Vagina (tissue), 2 donors: ENCODE data around the gene MEN1.

ENCODE experiments used
- POLR2A ChIP-seq, 2 donors: fragments of 450-650 bp; IDR thresholded peaks; one replicate each; pipeline ENCODE4 v1.6.1; 2017; ENCODE audit warnings: antibody characterized with exemption in 2 of 2, mild to moderate bottlenecking in 2 of 2, moderate library complexity in 2 of 2
- POLR2AphosphoS5 ChIP-seq, 2 donors: sonication (generic); formaldehyde crosslinking; IDR thresholded peaks; one replicate each; pipeline ENCODE4 v1.9.0; 2017; ENCODE audit warnings: antibody characterized with exemption in 2 of 2, mild to moderate bottlenecking in 2 of 2, low read depth in 1 of 2; ENCODE audit not compliant: insufficient read depth in 1 of 2
- TF ChIP-seq, protein P1 (sequence below), 3 experiments: fragments of 450-650 bp in 2 of 3; fragments of 200-600 bp in 1 of 3; sonication (generic) in 1 of 3; IDR thresholded peaks; one replicate each; pipeline ENCODE4 v1.5.1; 2017 to 2019; ENCODE audit warnings: antibody characterized with exemption in 3 of 3, mild to moderate bottlenecking in 2 of 3, moderate library complexity in 2 of 3

GRCh38 chr11:64774144-64774543, 36.2 kb downstream of the MEN1 start:
- no peak for TF ChIP-seq POLR2A (IDR thresholded peaks at IDR 0.05)
- TF ChIP-seq, protein P1, sequence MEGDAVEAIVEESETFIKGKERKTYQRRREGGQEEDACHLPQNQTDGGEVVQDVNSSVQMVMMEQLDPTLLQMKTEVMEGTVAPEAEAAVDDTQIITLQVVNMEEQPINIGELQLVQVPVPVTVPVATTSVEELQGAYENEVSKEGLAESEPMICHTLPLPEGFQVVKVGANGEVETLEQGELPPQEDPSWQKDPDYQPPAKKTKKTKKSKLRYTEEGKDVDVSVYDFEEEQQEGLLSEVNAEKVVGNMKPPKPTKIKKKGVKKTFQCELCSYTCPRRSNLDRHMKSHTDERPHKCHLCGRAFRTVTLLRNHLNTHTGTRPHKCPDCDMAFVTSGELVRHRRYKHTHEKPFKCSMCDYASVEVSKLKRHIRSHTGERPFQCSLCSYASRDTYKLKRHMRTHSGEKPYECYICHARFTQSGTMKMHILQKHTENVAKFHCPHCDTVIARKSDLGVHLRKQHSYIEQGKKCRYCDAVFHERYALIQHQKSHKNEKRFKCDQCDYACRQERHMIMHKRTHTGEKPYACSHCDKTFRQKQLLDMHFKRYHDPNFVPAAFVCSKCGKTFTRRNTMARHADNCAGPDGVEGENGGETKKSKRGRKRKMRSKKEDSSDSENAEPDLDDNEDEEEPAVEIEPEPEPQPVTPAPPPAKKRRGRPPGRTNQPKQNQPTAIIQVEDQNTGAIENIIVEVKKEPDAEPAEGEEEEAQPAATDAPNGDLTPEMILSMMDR (IDR thresholded peaks at IDR 0.05): no peak
- no peak for TF ChIP-seq POLR2AphosphoS5 (IDR thresholded peaks at IDR 0.05; ENCODE audit: insufficient read depth in 1 of 2, low read depth in 1 of 2)
